GM12873 (cell line): Measurements from ENCODE around the gene SLC41A1.

ENCODE experiments used
- CTCF ChIP-seq: IDR thresholded peaks from 2 replicates; pipeline ENCODE4 v1.5.1; 2012; ENCODE audit warnings: low read depth, mild to moderate bottlenecking, moderate library complexity, low read length, control low read depth; ENCODE audit not compliant: insufficient read depth; ENCODE audit errors: missing control alignments

Gene SLC41A1

GRCh38 chr1:205804605-205805004 is 8.4 kb downstream of the SLC41A1 start:
- TF ChIP-seq CTCF = no peak

GRCh38 chr1:205803986-205804385 is 9.0 kb downstream of the SLC41A1 start:
- TF ChIP-seq CTCF = no peak

- TF ChIP-seq CTCF = no peak
These were observed 10.9 kb downstream of the SLC41A1 start for GRCh38 chr1:205802060-205802459.

GRCh38 chr1:205800981-205801703 is 11.9 kb downstream of the SLC41A1 start:
- no peak for TF ChIP-seq CTCF

GRCh38 chr1:205800427-205800826 is 12.6 kb downstream of the SLC41A1 start:
- no peak for TF ChIP-seq CTCF

- no peak for TF ChIP-seq CTCF
These were observed 14.4 kb downstream of the SLC41A1 start for GRCh38 chr1:205798577-205798976.

GRCh38 chr1:205797168-205797567 is 15.8 kb downstream of the SLC41A1 start:
- TF ChIP-seq CTCF = no peak
